ENCODE results near the gene TLR9. TPM values are rescaled to one million over a fixed set of nuclear protein-coding genes. Genes with fewer than 3 reads are reported as not detected.
"Not testable (repeated sequence)": the region's sequence is repeated elsewhere in the genome, so short reads cannot be mapped to it uniquely, and the experiment has no call there.

Gene TLR9
- total RNA-seq, 1 donor from 2014 or later: 0.50 TPM

GRCh38 chr3:52188556-52188955, 36.9 kb downstream of the TLR9 start:
- intact Hi-C loops (cut with micrococcal nuclease): no loop called here
- Mint-ChIP-seq H3K4me3 (ENCODE audit: low read depth) (no peak overlapping the region), H3K27ac (peak overlapping the region; percentile 63), H3K36me3 (ENCODE audit: low read depth) (no peaks in the 10 kb centered on the region), H3K9me3 (no peaks in the 10 kb centered on the region), H3K4me1 (ENCODE audit: low read depth) (peaks cover 16% of the 10 kb centered on the region), H3K27me3 (ENCODE audit: low read depth) (no peaks in the 10 kb centered on the region)
- DNase-seq (ENCODE audit: low spot score): no peak

- H3K27ac Mint-ChIP-seq: no peak overlapping the region
- no peaks in the 10 kb centered on the region for H3K27me3 Mint-ChIP-seq (ENCODE audit: low read depth)
- H3K4me1 Mint-ChIP-seq (ENCODE audit: low read depth): peaks cover 20% of the 10 kb centered on the region
- no peak for DNase-seq (ENCODE audit: low spot score)
- intact Hi-C loops (cut with micrococcal nuclease): no loop called here
- H3K36me3 Mint-ChIP-seq (ENCODE audit: low read depth): no peaks in the 10 kb centered on the region
- H3K4me3 Mint-ChIP-seq (ENCODE audit: low read depth): no peak overlapping the region
- H3K9me3 Mint-ChIP-seq: no peaks in the 10 kb centered on the region
These were observed 38.7 kb downstream of the TLR9 start for GRCh38 chr3:52186729-52187128.

DNA sequence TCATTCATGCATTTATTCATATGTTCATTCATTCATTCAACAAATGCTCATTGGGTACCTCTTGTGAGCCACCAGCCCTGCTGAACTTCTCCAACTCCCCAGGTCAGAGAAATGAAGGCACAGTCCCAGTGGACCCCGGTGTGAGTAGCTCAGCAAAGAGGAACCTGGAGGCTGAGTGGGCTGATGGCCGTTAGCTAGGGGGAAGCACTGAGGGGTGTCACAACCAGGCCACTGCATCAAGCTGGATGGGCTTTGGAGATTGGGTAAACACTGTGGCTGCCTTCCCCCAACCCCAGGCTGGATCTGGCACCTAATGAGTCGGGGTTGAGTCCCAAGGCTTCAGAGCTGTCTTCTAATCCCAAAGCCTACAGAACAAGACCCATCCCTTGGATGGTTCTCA, 39.6 kb downstream of the TLR9 start:
- no peak for DNase-seq (ENCODE audit: low spot score)
- peaks cover 20% of the 10 kb centered on the region for H3K4me1 Mint-ChIP-seq (ENCODE audit: low read depth)
- H3K27ac Mint-ChIP-seq: no peak overlapping the region
- no peak overlapping the region for H3K4me3 Mint-ChIP-seq (ENCODE audit: low read depth)
- no peaks in the 10 kb centered on the region for H3K27me3 Mint-ChIP-seq (ENCODE audit: low read depth)
- no peaks in the 10 kb centered on the region for H3K36me3 Mint-ChIP-seq (ENCODE audit: low read depth)
- H3K9me3 Mint-ChIP-seq: no peaks in the 10 kb centered on the region
- intact Hi-C loops (cut with micrococcal nuclease): no loop called here

- DNase-seq (ENCODE audit: low spot score): no peak
- H3K9me3 Mint-ChIP-seq: no peaks in the 10 kb centered on the region
- no peak overlapping the region for H3K4me3 Mint-ChIP-seq (ENCODE audit: low read depth)
- intact Hi-C loops (cut with micrococcal nuclease): no loop called here
- peaks cover under 1% of the 10 kb centered on the region for H3K27me3 Mint-ChIP-seq (ENCODE audit: low read depth)
- H3K36me3 Mint-ChIP-seq (ENCODE audit: low read depth): no peaks in the 10 kb centered on the region
- no peak overlapping the region for H3K27ac Mint-ChIP-seq
- H3K4me1 Mint-ChIP-seq (ENCODE audit: low read depth): peaks cover 20% of the 10 kb centered on the region
These were observed 40.1 kb downstream of the TLR9 start for GRCh38 chr3:52185311-52185710.

GRCh38 chr3:52184690-52185089, 40.8 kb downstream of the TLR9 start:
- Mint-ChIP-seq H3K27ac (no peak overlapping the region), H3K36me3 (ENCODE audit: low read depth) (no peaks in the 10 kb centered on the region), H3K4me3 (ENCODE audit: low read depth) (no peak overlapping the region), H3K4me1 (ENCODE audit: low read depth) (peaks cover 17% of the 10 kb centered on the region), H3K27me3 (ENCODE audit: low read depth) (peaks cover 4% of the 10 kb centered on the region), H3K9me3 (no peaks in the 10 kb centered on the region)
- DNase-seq (ENCODE audit: low spot score): no peak
- intact Hi-C loops (cut with micrococcal nuclease): no loop called here

DNA sequence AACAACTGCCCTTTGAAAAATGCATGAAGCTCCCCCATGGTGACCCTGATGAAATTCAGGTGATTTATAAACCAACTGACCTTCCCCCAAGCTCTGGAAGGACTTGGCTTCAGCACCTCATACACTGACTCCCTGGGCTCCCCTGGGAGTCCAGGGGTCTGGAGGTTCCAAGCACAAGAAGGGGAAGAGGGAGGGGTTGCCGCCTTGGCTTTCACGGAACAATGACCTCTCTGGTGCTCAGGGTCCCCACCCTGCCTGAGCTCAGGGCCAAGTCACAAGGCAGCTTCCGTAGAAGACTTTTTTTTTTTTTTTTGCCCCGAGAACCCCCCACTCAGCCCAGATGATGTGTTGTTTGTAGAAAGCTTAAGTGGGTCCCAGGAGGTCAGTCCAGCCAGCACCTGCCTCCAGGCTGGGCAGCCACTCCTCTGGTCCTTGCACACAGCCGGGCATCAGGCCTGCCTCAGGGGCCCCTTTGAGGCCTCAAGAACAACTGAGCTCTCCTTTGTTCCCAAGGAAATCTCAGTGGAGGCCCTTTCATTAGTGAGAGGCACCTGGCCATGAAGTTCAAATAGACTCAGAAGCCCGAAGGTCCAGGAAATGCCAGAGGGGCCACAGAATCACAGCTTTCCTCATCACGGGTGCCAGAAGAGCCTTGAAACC, 41.5 kb downstream of the TLR9 start:
- H3K36me3 Mint-ChIP-seq (ENCODE audit: low read depth): no peaks in the 10 kb centered on the region
- peaks cover 9% of the 10 kb centered on the region for H3K4me1 Mint-ChIP-seq (ENCODE audit: low read depth)
- H3K27me3 Mint-ChIP-seq (ENCODE audit: low read depth): peaks cover 4% of the 10 kb centered on the region
- H3K27ac Mint-ChIP-seq: no peak overlapping the region
- intact Hi-C loops (cut with micrococcal nuclease): no loop called here
- no peaks in the 10 kb centered on the region for H3K9me3 Mint-ChIP-seq
- DNase-seq (ENCODE audit: low spot score): no peak
- no peak overlapping the region for H3K4me3 Mint-ChIP-seq (ENCODE audit: low read depth)

GRCh38 chr3:52182691-52183090, 42.8 kb downstream of the TLR9 start:
- peaks cover 4% of the 10 kb centered on the region for H3K4me1 Mint-ChIP-seq (ENCODE audit: low read depth)
- no peak for DNase-seq (ENCODE audit: low spot score)
- H3K27ac Mint-ChIP-seq: no peak overlapping the region
- peaks cover 4% of the 10 kb centered on the region for H3K27me3 Mint-ChIP-seq (ENCODE audit: low read depth)
- no peak overlapping the region for H3K4me3 Mint-ChIP-seq (ENCODE audit: low read depth)
- no peaks in the 10 kb centered on the region for H3K36me3 Mint-ChIP-seq (ENCODE audit: low read depth)
- intact Hi-C loops (cut with micrococcal nuclease): no loop called here
- no peaks in the 10 kb centered on the region for H3K9me3 Mint-ChIP-seq

GRCh38 chr3:52182196-52182595, 43.2 kb downstream of the TLR9 start:
- no peaks in the 10 kb centered on the region for H3K36me3 Mint-ChIP-seq (ENCODE audit: low read depth)
- no peak overlapping the region for H3K27ac Mint-ChIP-seq
- DNase-seq (ENCODE audit: low spot score): no peak
- intact Hi-C loops (cut with micrococcal nuclease): no loop called here
- no peak overlapping the region for H3K4me3 Mint-ChIP-seq (ENCODE audit: low read depth)
- no peaks in the 10 kb centered on the region for H3K9me3 Mint-ChIP-seq
- H3K4me1 Mint-ChIP-seq (ENCODE audit: low read depth): peaks cover 4% of the 10 kb centered on the region
- H3K27me3 Mint-ChIP-seq (ENCODE audit: low read depth): peaks cover 4% of the 10 kb centered on the region

- H3K4me1 Mint-ChIP-seq (ENCODE audit: low read depth): peaks cover 4% of the 10 kb centered on the region
- H3K36me3 Mint-ChIP-seq (ENCODE audit: low read depth): no peaks in the 10 kb centered on the region
- no peaks in the 10 kb centered on the region for H3K9me3 Mint-ChIP-seq
- intact Hi-C loops (cut with micrococcal nuclease): no loop called here
- no peak overlapping the region for H3K27ac Mint-ChIP-seq
- no peak overlapping the region for H3K4me3 Mint-ChIP-seq (ENCODE audit: low read depth)
- H3K27me3 Mint-ChIP-seq (ENCODE audit: low read depth): peaks cover 4% of the 10 kb centered on the region
- no peak for DNase-seq (ENCODE audit: low spot score)
These were observed 43.9 kb downstream of the TLR9 start for GRCh38 chr3:52181543-52181942.

DNA sequence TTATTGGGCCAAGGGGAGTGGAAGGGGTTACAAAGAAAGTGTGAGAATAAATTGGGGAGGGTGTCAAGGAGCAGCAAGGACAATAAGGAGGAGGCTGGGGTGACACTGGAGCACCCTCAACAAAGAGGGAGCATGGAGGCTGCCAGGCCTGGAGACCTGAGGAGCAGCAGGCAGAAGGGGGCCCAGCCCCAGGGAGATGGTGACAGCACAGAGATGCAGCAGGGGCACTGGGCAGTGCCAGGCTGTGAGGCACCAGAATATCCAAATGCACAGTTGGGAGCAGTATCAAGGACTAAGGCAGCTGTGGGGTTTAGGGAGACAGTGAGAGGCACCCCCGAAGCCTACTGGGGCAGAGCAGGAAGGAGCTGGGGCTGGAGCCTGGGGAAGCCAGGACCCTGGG, 46.9 kb downstream of the TLR9 start:
- Mint-ChIP-seq H3K36me3 (ENCODE audit: low read depth) (no peaks in the 10 kb centered on the region), H3K4me3 (ENCODE audit: low read depth) (no peak overlapping the region), H3K27ac (no peak overlapping the region), H3K27me3 (ENCODE audit: low read depth) (peaks cover 4% of the 10 kb centered on the region), H3K4me1 (ENCODE audit: low read depth) (peaks cover 6% of the 10 kb centered on the region), H3K9me3 (no peaks in the 10 kb centered on the region)
- intact Hi-C loops (cut with micrococcal nuclease): no loop called here
- DNase-seq (ENCODE audit: low spot score): no peak

- H3K27ac Mint-ChIP-seq; DNase-seq (ENCODE audit: low spot score); H3K27me3 Mint-ChIP-seq (ENCODE audit: low read depth); intact Hi-C loops (cut with micrococcal nuclease); H3K4me1 Mint-ChIP-seq (ENCODE audit: low read depth); H3K36me3 Mint-ChIP-seq (ENCODE audit: low read depth); H3K4me3 Mint-ChIP-seq (ENCODE audit: low read depth); H3K9me3 Mint-ChIP-seq: not testable (repeated sequence)
These were observed 47.3 kb downstream of the TLR9 start for GRCh38 chr3:52178126-52178525.

DNA sequence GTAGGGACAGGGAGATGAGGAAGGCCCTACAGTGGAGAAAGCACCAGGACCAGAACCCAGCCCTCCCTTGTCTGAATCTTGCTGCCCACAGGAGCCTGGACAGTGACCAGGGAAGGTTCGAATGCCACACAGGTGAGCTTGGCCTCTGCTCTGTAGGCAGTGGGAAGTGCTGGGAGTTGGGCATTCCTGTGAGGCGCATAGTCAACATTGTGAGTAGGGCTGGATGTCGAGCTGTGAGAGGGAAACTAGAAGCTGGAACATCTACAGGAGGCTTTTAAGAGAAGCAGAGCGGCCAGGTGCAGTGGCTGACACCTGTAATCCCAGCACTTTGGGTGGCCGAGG, 47.8 kb downstream of the TLR9 start:
- Mint-ChIP-seq H3K27me3 (ENCODE audit: low read depth) (peaks cover 4% of the 10 kb centered on the region), H3K4me1 (ENCODE audit: low read depth) (peaks cover 6% of the 10 kb centered on the region)
- intact Hi-C loops (cut with micrococcal nuclease): no loop called here

GRCh38 chr3:52176951-52177700, 48.3 kb downstream of the TLR9 start:
- Mint-ChIP-seq H3K27ac (no peak overlapping the region), H3K36me3 (ENCODE audit: low read depth) (no peaks in the 10 kb centered on the region), H3K9me3 (no peaks in the 10 kb centered on the region), H3K27me3 (ENCODE audit: low read depth) (peaks cover 4% of the 10 kb centered on the region), H3K4me3 (ENCODE audit: low read depth) (no peak overlapping the region), H3K4me1 (ENCODE audit: low read depth) (peaks cover 2% of the 10 kb centered on the region)
- DNase-seq (ENCODE audit: low spot score): no peak
- intact Hi-C loops (cut with micrococcal nuclease): no loop called here

More for the DNA sequence above, 47.8 kb downstream of the TLR9 start:
- no peak overlapping the region for H3K27ac Mint-ChIP-seq
- no peaks in the 10 kb centered on the region for H3K9me3 Mint-ChIP-seq
- no peak overlapping the region for H3K4me3 Mint-ChIP-seq (ENCODE audit: low read depth)
- no peak for DNase-seq (ENCODE audit: low spot score)
- H3K36me3 Mint-ChIP-seq (ENCODE audit: low read depth): no peaks in the 10 kb centered on the region
